Retina (tissue), 1 donor: ENCODE measurements around the gene KCNQ1.
A peak's percentile ranks its signal among the peaks of the same experiment; 100 is the strongest.

ENCODE experiments used
- DNase-seq: peaks from one replicate; pipeline ENCODE4 v3.0.0-alpha.2; 2016

Gene KCNQ1

GRCh38 chr11:2410616-2411015, 34.2 kb upstream of the KCNQ1 start:
- no peak for DNase-seq

GRCh38 chr11:2411446-2412305, 33.1 kb upstream of the KCNQ1 start:
- DNase-seq, result no peak

- DNase-seq, result no peak
Measured at GRCh38 chr11:2412323-2412722, 32.5 kb upstream of the KCNQ1 start.

- no peak for DNase-seq
Measured at GRCh38 chr11:2413742-2414579, 30.8 kb upstream of the KCNQ1 start.

- no peak for DNase-seq
Measured at GRCh38 chr11:2414616-2415015, 30.2 kb upstream of the KCNQ1 start.

GRCh38 chr11:2415171-2415570, 29.6 kb upstream of the KCNQ1 start:
- no peak for DNase-seq

GRCh38 chr11:2415601-2416380, 29.0 kb upstream of the KCNQ1 start:
- DNase-seq, result no peak

- no peak for DNase-seq
Measured at GRCh38 chr11:2416765-2417164, 28.0 kb upstream of the KCNQ1 start.

GRCh38 chr11:2417856-2418692, 26.7 kb upstream of the KCNQ1 start:
- DNase-seq, result no peak

GRCh38 chr11:2418693-2419360, 26.0 kb upstream of the KCNQ1 start:
- DNase-seq, result no peak

GRCh38 chr11:2419638-2420501, 24.9 kb upstream of the KCNQ1 start:
- DNase-seq, result peak; percentile 86

- DNase-seq, result peak; percentile 94
Measured at GRCh38 chr11:2420502-2421225, 24.1 kb upstream of the KCNQ1 start.

- no peak for DNase-seq
Measured at GRCh38 chr11:2421226-2421994, 23.4 kb upstream of the KCNQ1 start.

GRCh38 chr11:2421996-2422395, 22.8 kb upstream of the KCNQ1 start:
- no peak for DNase-seq

- DNase-seq, result no peak
Measured at GRCh38 chr11:2422461-2423156, 22.2 kb upstream of the KCNQ1 start.

- DNase-seq, result no peak
Measured at GRCh38 chr11:2423157-2424025, 21.4 kb upstream of the KCNQ1 start.

GRCh38 chr11:2424811-2425495, 19.9 kb upstream of the KCNQ1 start:
- DNase-seq, result no peak
